Measurements from ENCODE around the gene MED12L.

DNA sequence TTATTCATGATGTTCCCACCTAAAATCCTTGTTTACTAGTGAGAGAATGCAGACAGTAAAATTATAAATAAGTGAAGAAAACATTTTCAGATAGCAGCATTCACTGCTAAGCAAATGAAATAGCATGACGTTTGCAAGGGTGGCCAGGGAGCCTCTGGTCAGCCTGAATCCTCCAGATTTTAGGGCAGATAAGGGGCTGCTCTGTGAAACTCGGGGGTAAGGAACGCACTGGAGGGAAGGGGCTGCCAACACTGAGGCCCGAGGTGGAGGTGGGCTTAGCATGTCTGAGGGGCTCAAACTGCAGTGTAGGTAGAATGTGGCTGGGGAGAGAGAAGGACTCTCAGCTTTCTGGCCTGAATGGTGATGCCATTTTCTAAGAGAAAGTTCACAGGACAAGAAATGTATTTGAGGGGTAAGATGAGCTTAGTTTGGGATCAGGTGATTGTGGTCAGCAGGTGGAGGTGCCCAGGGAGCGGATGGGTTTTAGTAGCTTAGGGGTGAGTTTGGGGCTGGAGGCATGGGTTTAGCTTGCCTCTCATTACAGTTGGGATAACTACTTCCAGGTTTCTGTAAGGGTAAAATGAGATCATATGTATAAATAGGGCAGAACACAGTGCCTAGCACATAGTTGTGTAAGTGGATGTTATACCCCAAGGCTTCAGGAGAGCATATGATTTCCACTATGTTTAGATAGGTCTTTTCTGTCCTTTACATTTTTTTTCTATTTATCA lies 97.0 kb downstream of the MED12L start:
- TF ChIP-seq, protein P1, sequence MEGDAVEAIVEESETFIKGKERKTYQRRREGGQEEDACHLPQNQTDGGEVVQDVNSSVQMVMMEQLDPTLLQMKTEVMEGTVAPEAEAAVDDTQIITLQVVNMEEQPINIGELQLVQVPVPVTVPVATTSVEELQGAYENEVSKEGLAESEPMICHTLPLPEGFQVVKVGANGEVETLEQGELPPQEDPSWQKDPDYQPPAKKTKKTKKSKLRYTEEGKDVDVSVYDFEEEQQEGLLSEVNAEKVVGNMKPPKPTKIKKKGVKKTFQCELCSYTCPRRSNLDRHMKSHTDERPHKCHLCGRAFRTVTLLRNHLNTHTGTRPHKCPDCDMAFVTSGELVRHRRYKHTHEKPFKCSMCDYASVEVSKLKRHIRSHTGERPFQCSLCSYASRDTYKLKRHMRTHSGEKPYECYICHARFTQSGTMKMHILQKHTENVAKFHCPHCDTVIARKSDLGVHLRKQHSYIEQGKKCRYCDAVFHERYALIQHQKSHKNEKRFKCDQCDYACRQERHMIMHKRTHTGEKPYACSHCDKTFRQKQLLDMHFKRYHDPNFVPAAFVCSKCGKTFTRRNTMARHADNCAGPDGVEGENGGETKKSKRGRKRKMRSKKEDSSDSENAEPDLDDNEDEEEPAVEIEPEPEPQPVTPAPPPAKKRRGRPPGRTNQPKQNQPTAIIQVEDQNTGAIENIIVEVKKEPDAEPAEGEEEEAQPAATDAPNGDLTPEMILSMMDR (IDR thresholded peaks at IDR 0.05): no peak
- no peak for TF ChIP-seq POLR2A (IDR thresholded peaks at IDR 0.05)

Data from esophagus squamous epithelium (tissue), 4 donors.